NCI-H2107 treated with DMSO at 0.1 percent for 48 hours (cell line): ENCODE measurements around the gene VWCE.

Experiments used
- DNase-seq: peaks from one replicate; lab custom pipeline; 2025; ENCODE audit not compliant: unreplicated experiment; lab: John Stamatoyannopoulos, UW

Gene VWCE

GRCh38 chr11:61328351-61328750, 33.2 kb upstream of the VWCE start:
- DNase-seq = no peak

GRCh38 chr11:61327669-61328071, 32.6 kb upstream of the VWCE start:
- no peak for DNase-seq

DNA sequence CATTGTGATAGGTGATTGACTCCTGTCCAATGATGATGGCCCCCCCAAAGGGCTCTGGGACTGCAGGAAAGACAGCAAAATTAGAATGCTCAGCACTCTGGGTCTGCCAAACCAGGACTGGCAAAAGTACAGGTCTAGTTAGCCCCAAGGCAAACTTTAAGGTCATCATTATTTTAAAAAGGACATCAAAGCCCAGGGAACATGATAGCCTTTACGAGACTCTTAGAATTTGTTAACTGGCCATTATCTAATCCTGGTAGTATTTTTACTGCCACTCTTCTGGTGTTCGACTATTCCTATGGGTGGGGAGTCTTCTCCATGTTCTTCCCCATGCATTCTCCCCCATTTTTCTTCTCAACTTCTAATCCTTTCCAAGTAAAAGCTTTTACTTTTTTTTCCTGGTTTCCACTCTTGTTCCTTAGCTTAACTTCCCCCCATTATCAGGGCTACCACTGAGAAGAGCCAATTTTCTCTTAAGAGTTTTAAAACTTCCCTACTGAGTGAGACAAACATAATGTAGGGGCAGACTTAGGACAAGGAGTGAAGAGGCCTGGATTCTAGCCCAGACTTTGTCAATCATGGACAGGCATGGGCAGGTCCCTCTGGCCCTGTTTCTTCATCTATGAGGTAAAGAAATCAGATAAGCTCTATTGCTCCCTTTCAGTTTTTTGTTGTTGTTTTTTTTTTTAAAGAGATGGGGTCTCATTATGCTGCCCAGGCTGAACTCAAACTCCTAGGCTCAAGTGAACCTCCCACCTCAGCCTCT, 30.7 kb upstream of the VWCE start:
- DNase-seq = no peak

DNA sequence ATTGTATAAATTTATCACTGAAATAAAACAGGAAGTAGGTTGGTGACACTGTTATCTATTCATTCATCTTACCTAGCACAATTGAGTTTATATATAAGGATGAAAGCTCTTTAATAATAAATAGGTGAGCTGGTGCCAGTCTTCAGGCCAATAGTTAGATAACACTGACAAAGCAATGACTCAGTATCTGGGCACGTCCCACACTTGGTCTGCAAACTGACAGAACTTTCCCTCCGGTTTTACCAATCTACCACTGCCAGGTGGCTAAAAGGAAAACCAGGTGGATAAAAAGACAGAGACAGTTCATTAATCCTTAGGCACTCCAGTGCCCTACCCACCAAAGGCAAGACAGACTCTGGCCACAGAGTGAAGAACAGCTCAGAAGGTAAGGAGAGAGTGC, 20.1 kb upstream of the VWCE start:
- no peak for DNase-seq

- no peak for DNase-seq
Measured at GRCh38 chr11:61310749-61311148, 15.6 kb upstream of the VWCE start.

GRCh38 chr11:61309739-61310138, 14.6 kb upstream of the VWCE start:
- no peak for DNase-seq

- DNase-seq = no peak
Measured at GRCh38 chr11:61309141-61309540, 14.0 kb upstream of the VWCE start.

- DNase-seq = no peak
Measured at GRCh38 chr11:61307354-61307753, 12.2 kb upstream of the VWCE start.

- DNase-seq = no peak
Measured at GRCh38 chr11:61306221-61306620, 11.1 kb upstream of the VWCE start.

DNA sequence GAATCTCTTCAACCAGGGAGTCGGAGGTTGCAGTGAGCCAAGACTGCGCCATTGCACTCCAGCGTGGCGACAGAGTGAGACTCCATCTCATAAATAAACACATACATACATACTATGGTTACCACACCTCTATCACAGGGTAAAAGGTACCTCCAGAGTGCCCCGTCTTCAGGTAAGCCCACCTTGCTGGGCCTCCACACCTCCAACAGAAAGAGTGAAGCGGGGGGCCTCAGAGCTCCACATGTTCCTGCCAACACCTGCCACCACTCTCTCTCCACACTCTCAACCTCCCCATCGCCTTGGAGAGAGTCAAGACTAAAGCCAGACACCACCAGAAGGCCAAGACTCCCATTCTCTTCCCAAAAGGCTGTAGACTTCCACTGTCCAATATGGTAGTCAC, 10.3 kb upstream of the VWCE start:
- DNase-seq = no peak

DNA sequence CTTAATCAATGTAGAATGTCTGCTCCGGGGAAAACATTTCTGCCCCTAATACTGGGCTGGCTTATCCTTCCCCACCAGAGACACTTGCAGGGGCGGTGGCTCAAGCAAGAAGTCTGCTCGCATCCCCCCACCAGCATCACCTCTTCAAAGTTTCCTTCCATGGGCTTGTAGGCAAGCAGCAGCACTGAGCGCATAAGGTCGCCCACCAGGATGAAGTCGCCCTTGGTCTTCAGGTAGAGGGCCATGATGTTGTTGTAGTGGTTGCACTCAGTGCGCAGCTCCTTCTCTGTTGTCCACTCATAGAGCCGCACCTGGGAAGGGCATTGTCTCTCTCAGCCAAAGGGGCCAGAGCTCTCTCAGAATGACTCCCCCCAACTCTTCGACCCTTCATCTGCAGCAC, 8.6 kb upstream of the VWCE start:
- no peak for DNase-seq

- DNase-seq = no peak
Measured at GRCh38 chr11:61302550-61302949, 7.4 kb upstream of the VWCE start.

DNA sequence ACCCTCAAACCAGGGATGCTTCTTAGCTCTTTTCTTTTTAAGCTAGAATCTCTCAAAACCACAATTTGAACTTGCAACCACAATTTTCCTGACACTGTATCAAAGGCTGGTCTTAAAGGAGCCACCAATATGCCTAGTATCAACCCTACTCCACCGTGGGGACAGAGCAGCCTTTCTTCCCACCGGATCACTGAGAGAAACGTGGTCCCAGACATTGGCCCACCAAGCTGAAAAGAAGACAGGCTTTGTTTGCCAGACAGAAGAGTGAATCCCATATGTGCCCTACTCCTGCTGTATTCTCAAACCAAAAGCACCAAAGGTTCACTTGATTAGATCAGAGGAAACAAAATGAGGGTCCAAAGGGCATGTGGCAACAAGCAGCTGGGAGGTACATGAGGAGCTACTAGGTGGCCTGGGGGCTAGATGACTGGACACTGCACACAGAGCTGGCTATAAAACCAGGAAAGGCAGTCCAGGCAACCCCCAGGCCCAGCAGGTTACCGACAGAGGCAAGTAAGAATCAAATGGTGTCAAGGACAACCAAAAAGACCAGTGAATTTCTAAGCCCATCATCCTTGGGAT, 3.6 kb upstream of the VWCE start:
- DNase-seq = no peak

- peak; percentile 24 for DNase-seq
Measured at GRCh38 chr11:61297746-61298145, 2.6 kb upstream of the VWCE start.

- DNase-seq = no peak
Measured at GRCh38 chr11:61297341-61297740, 2.2 kb upstream of the VWCE start.

DNA sequence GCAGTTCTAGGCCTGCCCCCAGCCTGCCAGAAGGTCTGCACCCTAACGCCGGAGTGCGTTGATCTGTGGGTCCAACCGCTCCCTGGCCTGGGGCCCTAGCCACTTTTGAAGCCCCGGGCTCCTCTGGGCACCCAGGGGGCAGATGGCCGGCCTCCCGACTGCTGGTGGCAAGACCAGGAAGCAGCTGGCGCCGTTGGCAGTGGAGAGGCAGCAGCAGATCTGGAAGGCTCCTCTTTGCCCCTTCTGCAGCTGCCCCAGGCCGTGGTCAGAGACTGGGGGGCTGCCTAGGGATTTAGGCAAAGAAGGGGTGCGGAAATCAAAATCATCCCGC, 445 bp upstream of the VWCE start:
- no peak for DNase-seq

DNA sequence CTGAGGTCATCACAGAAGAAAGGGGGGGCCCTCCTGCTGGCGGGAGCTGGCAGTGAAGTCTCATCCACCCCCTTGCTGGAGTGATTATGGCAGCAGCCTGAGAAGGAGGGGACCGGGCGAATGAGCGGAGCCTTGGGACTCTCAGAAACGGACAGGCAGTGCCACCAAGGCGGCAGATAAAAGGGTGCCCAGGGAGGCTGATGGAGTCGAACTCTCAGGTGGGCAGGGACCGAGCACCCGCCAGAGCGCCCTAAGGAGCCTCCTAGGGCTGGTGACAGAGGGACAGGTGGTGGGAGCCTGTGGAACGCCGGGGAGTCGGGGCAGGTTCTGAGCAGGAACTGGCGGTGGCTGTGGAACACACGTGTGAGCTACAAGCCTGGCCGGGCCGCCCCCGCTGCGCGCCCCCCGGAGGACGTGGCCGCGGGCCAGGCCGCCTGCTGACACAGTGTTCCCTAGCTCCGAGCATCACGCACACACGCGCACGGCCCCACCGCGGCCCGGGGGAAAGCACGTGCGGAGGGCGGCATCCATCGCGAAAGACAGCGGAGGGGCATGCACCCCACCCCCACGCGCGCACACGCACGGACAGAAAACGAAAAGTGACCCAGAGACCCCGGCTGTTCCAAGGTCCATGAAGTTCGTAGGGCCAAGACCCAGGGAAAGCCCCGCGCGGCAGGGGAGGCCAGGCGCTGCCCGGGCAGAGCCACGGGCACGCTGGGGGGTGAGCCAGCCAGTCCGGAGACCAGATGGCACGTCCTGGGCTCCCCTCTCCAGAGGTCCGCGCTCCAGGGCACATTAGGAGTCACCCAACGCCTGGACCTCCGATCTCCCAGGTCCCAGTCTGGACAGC, 1.0 kb downstream of the VWCE start:
- peak; percentile 26 for DNase-seq

DNA sequence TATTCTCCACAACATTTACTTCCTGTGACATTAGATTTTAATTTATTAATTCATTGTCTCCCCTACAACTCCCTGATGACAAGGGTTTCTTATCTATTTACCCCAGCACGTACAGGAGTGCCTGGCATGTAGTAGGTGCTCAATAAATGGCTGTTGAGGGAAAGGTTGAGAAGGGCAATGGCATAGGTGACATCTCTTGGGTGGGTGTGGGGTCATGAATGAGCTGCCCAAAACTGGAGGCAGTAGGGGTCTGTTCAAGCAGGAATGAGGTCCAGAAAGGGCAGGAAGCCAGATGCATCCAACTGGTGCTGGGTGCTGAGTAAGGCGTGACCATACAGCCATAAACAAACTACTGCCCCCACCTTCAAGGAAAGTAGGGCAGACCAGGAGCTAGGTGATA, 2.8 kb downstream of the VWCE start:
- DNase-seq = no peak

GRCh38 chr11:61290905-61291690, 4.0 kb downstream of the VWCE start:
- DNase-seq = no peak

DNA sequence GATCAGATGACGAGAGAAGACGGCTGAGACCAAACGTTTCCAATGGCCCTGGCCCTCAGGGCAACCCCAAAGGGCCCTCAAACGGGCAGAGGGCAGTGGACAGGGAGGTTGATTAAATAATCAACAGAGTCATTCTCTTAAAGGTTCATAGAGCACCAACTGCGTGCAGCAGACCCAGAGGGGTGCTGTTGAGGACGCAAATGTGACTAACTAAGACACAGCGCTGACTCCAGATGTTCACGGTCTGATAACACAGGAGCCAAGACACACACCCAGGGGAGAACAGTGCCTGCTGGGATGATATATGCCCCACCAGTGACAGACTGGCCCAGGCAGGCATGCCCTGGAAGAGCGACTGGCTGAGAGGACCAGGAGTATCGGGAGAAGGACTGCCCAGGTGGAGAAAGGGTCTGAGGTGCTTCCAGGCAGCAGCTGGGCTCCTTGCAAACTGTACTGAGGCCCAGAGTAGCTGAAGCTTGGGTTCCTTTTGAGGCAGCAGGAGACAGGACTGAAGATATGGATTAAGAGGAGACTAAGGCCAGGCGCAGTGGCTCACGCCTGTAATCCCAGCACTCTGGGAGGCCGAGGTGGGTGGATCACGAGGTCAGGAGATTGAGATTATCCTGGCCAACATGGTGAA, 7.7 kb downstream of the VWCE start:
- no peak for DNase-seq

DNA sequence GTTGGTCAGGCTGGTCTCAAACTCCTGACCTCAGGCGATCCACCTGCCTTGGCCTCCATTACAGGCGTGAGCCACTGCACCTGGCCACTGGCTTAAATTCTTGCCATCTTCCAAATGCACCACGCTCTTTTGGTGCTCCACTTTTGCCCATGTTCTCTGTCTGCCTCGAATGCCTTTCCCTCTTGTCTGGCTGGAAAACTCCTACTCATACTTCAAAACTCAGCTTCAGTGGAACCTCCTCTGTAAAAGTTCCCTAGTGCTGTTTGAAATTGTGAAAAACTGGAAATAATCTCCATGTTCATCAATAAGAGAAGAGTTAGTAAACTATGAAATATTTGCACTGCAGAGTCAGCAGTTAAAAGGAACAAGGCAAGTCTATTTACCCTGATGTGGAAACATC, 11.5 kb downstream of the VWCE start:
- no peak for DNase-seq
